ENCODE measurements around the gene ERICH2.

ERICH2 gene

DNA sequence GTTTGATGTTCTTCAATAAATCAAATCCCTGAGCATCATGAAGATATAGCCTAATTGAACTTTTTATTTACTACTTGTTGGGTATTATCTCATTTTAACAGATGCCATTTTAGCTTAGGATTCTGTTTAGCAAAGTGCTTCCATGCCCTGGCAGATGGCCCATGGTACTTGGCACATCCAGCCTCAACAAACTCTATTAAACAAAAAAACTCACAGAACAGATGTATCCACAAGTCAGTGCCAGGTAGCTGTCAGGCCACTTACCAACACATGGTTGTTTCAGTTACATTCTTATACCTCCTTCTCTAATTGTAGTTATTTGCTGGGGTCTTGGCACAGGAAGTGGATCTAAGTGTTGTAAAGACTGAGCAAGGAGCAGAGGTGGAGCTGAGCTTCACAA lies 76.1 kb downstream of the ERICH2 start:
- FAIRE-seq, result no peak

DNA sequence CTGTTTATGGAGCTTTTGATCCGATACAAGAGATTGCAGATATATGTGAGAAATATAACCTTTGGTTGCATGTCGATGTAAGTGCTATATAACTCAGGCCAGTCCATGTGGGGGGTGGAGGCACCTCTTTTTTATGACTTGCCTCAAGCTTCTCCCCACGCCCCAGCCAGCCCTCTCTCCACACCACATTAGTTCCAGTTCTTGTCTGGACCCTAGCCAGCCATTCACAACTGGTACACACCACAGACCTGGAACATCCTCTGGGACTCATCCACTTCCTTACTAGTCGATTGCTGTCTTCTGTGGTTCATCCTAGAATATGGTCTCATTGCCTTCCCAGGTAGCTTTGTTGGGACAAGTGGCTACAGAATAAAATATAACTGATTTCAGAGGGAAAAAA lies 77.5 kb downstream of the ERICH2 start:
- FAIRE-seq, result no peak

Data from A204.1 (cell line).